ENCODE data around the gene BEND4. TPM values are rescaled to one million over a fixed set of nuclear protein-coding genes. Genes with fewer than 3 reads are reported as not detected.

BEND4 gene
- total RNA-seq: not detected in 2 replicates

DNA sequence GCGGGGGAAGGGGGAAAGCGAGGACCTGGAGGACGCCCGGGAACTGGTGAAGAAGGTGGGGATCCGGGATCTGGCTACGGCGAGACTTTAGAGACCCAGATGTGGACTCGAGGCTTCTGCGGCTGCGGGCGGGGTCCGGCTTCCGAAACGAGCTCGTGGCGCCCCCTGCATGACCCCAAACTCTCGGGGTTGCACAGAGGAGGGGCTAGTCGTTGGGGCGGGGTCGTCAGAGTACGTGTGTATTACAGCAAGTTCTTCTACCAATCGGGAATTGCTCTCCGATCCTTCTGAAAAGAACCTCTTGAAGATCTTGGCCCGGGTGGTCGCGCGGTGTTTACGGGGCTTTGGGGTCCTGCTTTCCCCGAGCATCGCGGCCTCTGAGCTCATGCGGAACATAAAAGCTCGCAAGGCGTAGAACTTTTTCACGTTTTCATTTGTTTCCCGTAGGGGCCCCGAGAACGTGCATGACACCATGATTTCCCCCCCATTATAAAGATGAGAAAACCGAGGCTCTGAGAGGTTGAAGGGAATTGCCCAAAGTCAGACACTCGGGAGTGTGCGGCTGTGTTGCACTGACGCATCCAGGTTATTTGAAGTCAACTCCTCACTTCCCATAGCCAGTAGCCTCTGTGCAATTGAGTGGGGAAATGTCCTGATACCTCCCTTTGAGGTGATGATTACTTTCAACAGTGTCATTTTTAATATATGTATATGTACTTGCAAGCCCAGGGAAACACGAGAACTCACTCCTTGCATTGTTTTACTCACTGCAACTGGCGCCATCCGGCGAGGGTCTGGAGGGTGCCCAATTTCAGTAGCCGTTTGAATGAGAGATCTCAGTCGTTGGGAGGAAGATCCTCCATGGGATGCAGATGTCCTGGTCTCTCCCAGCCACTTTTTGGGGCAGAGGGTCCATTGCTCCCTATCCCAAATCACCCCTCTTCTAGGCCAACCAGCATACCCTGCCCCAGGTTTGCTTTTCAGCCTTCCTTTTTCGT lies at the start of gene BEND4:
Gene BEND4, minus strand, starts transcription at position 149 of the 998 bp plus-strand sequence. CDS start 512 bp downstream, outside the sequence.

Other genes with a start within 250 kb of the BEND4 start
- 13.3 and 54.1 TPM in 2 replicates for gene TMEM33, start 217.2 kb downstream of the BEND4 start, total RNA-seq
- 0.11 TPM in 1 of 2 replicates, not detected in the other for gene DCAF4L1, start 170.9 kb downstream of the BEND4 start, total RNA-seq
- 42.0 and 52.9 TPM in 2 replicates for gene SLC30A9, start 162.1 kb downstream of the BEND4 start, total RNA-seq
- not detected in 2 replicates for gene SHISA3, start 244.8 kb upstream of the BEND4 start, total RNA-seq

Data from placental epithelial cell (primary cell).